C4-2B (cell line): Measurements from ENCODE around the gene GPR3.
"Not testable (repeated sequence)": the region's sequence is repeated elsewhere in the genome, so short reads cannot be mapped to it uniquely, and the experiment has no call there.

ENCODE experiments used
- H3K27ac ChIP-seq: fragments of 450-650 bp; 2 replicates; pipeline ENCODE4 v1.5.1; 2017
- ZFX ChIP-seq: fragments of 450-650 bp; IDR thresholded peaks from 2 replicates; pipeline ENCODE4 v1.6.1; 2017
- TF ChIP-seq, protein P1 (sequence below): fragments of 450-650 bp; conservative IDR thresholded peaks from 2 replicates; pipeline ENCODE4 v1.5.1; 2017; ENCODE audit warnings: mild to moderate bottlenecking

The GPR3 gene

DNA sequence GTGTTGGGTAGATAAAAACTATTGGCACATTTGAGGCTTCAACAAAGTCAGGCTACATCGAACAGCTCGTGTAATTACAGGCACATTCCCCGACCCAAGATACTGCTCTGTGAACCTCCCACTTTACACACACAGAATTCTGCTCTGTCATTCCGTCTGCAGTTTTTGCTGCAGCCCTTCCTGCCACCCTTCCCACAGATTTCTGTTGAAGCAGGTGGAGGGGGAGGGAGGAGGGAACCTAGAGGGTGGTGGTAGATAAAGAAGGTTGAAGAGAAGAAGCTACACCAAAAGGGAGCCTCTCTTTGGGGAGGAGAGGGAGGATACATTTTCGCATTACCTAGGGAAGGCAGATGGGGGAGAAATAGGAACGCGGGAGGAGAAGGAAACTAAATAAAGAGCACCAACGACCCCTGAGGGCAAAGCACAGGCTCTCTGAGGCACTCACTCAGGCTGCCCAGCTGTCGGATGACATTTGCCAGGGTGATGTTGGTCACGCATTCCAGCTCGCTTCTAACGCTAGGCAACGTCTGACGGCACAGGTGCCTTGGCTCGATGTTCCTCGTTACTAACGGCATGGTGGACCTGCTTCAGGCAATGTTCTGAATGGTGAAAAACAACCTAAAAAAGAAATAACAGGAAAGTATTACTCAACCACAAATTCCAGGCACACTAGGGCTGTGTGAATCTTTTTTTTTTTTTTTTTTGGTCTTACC lies 36.0 kb downstream of the GPR3 start:
- no peak for TF ChIP-seq ZFX
- TF ChIP-seq, protein P1, sequence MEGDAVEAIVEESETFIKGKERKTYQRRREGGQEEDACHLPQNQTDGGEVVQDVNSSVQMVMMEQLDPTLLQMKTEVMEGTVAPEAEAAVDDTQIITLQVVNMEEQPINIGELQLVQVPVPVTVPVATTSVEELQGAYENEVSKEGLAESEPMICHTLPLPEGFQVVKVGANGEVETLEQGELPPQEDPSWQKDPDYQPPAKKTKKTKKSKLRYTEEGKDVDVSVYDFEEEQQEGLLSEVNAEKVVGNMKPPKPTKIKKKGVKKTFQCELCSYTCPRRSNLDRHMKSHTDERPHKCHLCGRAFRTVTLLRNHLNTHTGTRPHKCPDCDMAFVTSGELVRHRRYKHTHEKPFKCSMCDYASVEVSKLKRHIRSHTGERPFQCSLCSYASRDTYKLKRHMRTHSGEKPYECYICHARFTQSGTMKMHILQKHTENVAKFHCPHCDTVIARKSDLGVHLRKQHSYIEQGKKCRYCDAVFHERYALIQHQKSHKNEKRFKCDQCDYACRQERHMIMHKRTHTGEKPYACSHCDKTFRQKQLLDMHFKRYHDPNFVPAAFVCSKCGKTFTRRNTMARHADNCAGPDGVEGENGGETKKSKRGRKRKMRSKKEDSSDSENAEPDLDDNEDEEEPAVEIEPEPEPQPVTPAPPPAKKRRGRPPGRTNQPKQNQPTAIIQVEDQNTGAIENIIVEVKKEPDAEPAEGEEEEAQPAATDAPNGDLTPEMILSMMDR = no peak
- H3K27ac ChIP-seq = no peak overlapping the region

DNA sequence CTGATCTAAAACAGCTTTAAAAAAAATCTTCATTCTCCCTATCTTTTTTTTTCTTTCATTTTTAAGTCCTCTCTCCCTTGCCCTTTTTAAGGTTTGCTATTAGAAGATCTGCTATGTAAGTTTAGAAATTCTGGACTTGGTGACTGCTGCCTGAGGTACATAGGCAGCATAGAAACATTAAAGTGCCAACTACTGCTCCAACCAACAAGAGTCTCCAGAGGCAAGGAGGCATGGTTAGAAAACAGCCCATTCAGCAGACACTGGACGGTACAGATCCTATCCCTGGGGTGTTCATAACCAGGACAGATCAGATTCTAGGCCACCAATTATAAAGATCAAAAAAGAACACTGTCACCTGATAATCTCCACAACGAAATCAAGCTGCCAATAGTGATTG lies 36.6 kb downstream of the GPR3 start:
- H3K27ac ChIP-seq = no peak overlapping the region

DNA sequence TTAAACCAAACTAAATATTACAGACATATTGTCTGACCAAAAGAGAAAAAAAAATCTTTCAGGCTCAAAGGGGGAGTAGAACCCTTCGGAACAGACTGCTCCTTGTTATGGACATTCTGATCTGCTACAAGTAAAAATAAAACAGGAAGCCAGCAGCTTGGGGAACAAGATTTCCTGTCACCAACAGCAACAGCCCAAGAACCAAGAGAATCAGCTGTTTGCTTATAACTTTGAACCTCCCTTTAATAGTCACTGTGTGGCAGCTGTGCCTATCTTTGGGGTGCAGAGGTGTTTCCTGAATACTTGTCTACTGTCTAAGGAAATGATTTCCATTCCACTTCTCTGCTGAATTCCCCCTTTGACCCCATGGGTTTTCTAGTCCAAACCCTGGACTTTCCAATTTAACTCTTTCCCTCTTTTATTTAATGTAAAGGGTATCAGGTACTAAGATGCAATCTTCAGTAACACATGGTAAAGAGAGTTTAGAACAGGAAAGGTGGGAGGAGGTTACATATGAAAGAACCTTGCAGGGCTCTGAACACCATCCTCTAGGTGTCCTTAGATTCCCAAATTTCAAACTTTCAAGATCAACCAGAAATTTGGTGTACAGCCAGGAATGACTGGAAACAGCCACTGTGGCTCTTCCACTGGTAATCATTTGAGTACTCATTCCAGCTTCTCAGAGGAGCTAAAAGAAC lies 38.6 kb downstream of the GPR3 start:
- H3K27ac ChIP-seq = no peak overlapping the region
- no peak for TF ChIP-seq ZFX
- TF ChIP-seq, protein P1 = no peak

More for the DNA sequence above, 36.6 kb downstream of the GPR3 start:
- TF ChIP-seq, protein P1 = no peak
- no peak for TF ChIP-seq ZFX

DNA sequence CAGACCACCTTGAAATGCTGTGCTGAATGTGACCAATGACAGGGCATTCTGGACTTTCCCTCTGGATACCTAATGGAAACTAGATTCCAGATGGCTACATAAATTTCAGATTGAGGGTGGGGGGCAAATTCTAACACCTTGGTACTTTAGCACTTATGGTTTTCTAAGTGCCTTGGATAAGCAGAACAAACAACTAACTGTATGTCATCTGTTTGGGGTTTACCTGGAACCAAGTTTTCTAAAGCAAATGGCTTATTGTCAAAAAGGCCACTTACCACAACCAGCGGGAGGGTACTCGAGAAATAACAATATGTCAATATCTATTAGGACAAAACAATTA lies 39.1 kb downstream of the GPR3 start:
- H3K27ac ChIP-seq = no peak overlapping the region
- TF ChIP-seq, protein P1 = no peak
- TF ChIP-seq ZFX = no peak

DNA sequence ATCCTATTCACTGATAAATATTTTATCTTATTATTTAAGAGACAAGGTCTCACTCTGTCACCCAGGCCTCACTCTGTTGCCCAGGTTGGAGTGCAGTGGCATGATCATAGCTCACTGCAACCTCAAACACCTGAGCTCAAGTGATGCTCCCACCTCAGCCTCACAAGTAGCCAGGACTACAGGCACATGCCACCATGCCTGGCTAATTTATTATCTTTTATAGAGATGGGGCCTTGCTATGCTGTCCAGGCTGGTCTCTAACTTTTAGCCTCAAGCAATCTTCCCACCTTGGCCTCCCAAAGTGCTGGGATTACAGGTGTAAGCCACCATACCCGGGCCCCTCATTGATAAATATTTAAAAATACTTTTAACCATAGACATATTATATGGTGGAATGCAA lies 40.3 kb downstream of the GPR3 start:
- H3K27ac ChIP-seq = not testable (repeated sequence)

DNA sequence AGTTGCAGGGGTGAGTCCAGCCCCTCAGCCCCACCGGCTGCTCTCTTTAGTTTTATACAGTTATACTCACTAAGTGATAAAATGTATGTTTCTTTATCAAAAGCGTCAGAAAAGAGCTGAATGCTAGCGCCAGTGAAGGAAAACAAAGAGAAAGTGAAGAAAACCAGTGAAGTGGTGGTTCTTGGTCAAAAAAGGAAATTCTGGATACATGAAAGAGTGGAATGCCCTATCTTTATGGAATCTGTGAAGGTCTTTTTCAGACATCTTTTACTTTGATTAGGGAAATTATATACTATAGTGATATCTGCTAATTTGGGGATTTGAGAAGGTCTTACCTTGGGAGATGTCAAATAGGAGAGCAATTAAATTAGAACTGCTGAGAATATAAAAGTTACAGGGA lies 41.3 kb downstream of the GPR3 start:
- TF ChIP-seq, protein P1 = no peak
- no peak for TF ChIP-seq ZFX
- H3K27ac ChIP-seq = no peak overlapping the region

DNA sequence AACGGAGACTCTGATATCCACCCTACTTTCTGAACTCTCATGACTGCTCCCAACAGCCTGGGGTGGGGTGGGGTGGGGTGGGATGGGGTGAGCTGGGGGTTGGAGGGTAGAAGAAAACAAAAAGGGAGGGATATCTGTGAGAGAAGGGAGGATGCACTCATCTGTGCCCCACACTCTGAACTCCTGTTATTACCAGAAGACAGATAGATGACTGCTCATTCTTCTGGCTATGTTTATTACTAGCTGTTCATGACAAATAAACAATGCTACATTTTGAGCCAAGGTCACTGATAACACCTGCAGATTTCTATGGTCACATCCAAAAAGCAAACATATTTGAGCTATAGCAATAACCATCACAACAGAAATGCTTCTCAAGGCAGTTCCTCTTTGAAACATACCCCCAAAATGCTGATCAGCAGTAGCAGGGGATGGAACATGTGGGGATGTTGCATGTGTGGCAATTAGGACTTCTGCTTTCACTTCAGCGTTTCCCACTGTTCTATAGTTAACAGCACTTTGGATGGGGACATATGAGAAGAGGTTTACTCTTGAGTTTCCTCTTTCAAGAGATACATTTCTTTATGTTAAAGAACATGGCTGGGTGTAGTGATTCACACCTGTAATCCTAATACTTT lies 43.3 kb downstream of the GPR3 start:
- H3K27ac ChIP-seq = peak overlapping the region; percentile 36
- TF ChIP-seq ZFX = no peak
- TF ChIP-seq, protein P1 = no peak
